HG03575 (cell line): ENCODE measurements around the gene LSM4.

ENCODE experiments used
- ATAC-seq: cut with Tn5 transposase; IDR thresholded peaks from one replicate; pipeline ENCODE4 v1.9.1; 2021; ENCODE audit not compliant: unreplicated experiment, insufficient number of reproducible peaks, low FRiP score; ENCODE audit errors: extremely low read depth

Gene LSM4

GRCh38 chr19:18317961-18318800, 4.7 kb downstream of the LSM4 start:
- no peak for ATAC-seq

- ATAC-seq, result no peak
These were observed 9.5 kb downstream of the LSM4 start for GRCh38 chr19:18313398-18313797.

GRCh38 chr19:18312092-18312534, 10.8 kb downstream of the LSM4 start:
- no peak for ATAC-seq

- ATAC-seq, result no peak
These were observed 11.3 kb downstream of the LSM4 start for GRCh38 chr19:18311502-18312091.

DNA sequence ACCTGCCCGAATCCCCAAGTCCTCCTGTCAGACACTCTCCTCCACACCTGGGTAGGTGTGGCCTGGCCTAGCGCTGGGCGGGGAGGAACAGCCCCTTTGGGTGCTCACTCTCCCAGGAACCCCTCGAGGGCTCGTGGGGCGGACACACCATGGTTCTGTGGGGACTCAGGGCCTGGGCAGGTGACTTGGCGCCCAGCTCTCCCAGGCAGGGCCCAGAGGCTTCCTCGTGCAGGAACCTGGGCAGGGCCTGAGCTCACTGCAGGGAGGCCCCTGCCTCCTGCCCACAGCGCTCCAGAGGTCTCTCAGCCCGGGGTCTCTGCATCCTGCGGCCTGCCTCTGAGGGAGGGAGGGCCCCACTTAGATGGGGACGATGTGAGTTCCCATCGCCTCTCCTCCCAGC, 11.9 kb downstream of the LSM4 start:
- ATAC-seq, result no peak

DNA sequence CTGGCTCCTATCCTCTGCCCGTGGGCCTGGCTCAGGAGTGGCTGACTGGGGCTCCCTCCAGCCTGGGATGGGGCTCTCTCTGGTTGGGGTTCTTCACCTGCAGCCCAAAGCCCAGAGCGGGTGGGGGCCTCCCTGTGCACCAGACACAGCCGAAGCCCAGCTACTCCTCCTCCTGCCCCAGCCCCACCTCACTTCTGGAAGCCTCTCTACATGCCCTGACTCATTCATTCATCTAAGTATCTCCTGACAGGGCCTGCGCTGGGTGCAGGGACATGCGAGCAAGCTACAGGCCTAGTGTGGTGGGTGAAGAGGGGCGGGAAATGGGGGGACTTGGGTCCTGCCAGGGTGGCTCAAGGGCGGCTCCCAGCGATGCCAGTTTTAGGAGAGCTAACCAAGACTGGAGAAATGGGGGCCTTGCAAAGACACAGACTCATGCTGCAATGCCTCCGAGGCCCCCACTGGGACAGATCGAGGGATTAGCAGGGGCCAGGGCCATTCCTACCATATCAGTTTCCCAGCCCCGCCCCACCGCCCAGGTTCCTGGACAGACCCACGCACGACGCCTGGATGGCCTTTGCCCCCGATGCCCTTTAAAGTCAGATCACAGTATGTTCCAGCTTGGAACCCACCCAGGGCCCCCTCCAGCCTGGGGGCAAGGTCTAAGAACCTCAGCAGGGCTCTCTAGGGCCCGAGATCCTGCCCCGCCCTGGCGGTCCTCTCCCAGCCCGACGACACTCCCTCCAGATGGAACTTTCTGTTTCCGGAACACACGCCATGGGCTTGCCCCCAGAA, 12.6 kb downstream of the LSM4 start:
- ATAC-seq, result no peak

GRCh38 chr19:18309525-18310064, 13.3 kb downstream of the LSM4 start:
- no peak for ATAC-seq

GRCh38 chr19:18308948-18309325, 13.9 kb downstream of the LSM4 start:
- no peak for ATAC-seq

DNA sequence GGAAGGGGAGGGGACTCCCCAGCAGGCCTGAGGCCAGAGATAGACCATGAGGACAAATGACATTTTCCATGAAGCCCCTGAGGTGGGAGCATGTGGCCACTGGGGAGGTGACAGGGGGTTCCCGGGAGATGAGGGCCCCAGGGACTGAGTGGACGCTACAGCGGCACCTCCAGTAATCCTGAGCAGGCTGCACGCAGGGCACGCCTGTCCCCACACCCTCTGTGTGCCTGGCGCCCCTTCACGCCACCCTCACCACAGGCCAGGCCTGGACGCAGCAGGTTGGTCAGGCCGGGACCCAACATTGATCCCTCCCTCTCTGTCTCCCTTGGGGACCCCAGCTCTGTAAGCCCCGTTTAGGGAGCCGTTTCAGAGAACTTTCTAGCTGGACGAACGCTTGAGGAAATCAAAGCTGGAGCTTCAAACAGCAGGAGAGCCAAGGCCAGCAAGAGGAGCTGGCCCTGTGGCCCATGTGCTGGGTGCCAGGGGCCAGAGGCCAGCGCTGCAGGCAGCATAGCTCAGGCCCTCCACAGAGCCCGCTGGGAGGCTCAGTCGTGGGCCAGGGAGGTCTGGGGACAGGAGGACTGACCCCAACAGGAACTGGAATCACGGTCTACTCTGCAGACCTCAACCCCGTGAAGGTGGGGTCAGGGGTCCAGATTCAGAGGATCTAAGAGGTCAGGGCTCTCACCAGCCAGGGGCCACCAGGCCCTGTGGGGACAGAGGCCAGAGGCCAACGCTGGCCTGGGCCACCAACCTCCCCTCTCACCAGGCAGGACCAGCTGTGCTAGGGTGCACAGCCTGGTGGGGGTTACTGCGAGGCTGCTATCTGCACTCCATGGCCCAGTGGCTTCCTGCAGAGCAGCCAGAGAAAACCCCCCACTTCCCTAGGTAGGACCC, 14.6 kb downstream of the LSM4 start:
- no peak for ATAC-seq

DNA sequence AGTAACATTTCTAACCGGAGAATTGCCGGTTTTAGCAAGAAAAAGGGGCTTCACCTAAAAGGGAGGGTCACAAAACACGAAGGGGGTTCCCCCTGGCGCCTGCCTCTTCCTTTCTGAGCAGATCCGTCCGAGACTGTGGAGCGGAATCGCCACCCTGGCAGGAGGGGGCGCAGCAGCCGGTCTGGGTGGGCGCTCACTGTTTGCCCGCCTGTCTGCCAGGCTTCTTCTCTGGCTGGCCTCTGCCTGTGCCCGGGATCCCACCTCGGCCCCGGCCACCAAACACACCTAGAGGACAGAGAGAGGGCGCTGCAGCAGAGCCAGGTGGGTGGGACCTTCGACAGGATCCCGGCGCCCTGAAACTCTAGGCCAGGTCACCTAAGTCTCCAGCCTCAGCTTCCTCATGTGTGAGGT, 15.6 kb downstream of the LSM4 start:
- no peak for ATAC-seq

GRCh38 chr19:18306888-18307260, 16.0 kb downstream of the LSM4 start:
- no peak for ATAC-seq

DNA sequence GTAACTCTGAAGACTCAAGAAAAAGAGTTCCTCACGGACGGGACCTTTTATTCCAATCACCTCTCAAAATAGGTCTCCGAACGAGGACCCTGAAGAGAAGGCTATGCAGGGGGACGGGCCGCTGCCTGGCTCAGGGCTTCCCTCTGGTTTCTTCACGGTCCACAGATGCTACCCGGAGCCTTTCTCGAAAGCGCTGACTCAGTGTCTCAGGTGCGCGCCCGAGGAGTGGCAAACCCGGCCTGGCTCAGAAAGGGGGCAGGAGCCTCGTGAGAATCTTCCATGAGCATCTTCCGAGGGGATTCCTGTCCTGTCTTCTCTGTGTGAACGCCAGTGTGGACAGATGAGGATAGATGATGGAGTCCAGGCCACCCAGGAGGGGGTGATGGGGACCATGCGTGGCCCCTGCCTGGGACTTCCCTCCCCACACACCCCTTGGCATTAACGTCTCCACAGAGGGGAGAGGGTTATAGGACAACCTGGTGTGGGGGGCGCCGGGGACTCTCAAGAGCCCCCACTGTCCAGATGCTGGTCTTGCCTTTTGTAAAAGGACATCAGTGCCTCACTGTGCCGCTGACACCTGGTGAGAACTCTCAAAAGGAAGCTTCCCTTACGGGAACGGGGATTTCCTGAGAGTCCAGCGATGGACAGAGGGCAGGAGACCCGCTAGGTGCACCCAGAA, 16.5 kb downstream of the LSM4 start:
- ATAC-seq, result no peak

DNA sequence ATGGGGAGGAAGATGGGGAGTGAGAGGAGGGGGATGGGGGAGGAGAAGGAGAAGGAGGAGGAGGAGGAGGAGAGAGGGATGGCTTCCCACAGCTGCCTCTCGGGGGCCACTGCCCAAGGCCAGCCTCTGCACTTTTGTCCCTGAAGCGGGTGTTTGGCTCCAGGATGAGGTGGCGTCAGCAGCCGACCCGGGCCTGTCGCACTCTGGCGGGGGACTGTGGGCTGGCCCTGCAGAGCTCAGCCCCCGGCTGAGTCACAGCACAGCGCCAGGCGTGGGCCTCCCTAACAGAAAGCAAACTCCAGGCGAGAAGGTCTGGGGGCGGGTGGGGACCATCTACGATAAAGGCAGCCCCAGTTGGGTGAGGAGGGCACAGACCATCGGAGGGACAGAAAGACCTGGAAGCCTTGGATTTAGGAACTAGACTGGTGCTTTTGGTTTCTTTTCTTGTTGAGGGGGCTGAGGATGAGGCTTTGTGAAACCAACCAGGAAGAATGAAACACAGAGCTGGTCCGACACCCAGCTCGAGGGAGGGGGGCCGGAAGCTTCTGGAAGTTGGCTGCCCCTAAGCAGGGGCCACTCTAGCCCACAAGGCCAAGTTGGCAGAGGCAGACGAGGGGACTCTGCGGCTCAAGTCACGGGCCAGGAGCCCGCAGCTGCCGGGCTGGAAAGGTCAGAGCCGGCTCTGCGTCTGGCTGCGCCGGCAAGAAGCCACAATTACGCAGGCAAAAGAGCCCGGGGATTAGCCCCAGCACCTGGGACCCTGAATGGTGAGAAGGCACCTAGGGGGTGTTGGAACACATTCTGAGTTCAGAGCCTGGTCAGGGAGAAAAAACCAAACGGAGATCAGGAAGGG, 18.2 kb downstream of the LSM4 start:
- ATAC-seq, result no peak

GRCh38 chr19:18304208-18304457, 18.7 kb downstream of the LSM4 start:
- ATAC-seq, result no peak

GRCh38 chr19:18301718-18302111, 21.2 kb downstream of the LSM4 start:
- ATAC-seq, result no peak

DNA sequence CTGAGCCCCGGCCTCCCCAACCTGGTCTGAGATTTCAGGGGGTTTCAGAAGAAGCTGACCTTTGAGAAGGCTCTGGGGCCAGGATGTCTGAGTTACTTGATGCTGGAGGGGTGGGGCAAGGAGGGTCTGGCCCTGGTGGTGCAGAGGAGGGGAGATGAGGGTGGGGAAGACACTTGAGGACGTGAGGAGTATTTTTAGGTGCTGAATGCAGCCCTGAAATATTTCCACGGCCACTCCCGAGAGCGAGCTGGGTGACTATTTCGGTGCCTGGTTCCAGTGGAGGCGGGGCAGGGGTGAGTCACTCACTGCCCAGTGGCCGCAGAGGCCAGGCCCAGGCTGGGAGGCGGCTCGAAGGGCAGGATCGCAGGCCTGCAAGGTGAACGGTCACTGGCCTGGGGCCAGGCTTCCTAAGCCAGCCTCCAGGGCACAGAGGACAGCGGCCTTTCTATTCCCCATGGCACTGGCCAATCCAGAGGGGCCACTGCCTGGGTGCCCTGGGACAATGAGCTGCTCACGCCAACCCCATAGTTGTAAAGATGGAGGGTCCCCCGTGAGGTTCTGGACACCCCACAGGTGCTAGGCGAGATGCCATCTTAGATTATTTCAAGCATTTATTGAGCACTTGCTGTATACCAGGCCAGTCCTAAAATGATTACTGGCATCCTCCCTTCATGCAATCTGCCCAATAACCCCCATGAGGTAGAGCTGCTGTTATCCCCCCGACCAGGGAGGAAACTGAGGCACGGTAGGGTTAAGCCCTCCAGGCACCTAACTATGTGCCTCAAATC, 21.8 kb downstream of the LSM4 start:
- ATAC-seq, result no peak

DNA sequence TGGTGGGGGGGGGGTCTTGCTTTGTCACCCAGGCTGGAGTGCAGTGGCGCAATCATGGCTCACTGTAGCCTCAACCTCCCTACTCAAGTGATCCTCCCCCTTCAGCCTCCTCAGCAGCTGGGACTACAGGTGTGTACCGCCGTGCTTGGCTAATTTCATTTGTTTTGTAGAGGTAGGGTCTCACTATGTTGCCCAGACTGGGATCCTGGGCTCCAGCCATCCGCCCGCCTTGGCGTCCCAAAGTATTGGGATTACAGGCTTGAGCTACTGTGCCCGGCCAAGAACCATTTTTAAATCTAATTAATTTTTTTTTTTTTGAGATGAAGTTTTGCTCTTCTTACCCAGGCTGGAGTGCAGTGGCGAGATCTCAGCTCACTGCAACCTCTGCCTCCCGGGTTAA, 23.2 kb downstream of the LSM4 start:
- no peak for ATAC-seq
